Measurements from ENCODE around the gene ANKAR. TPM values are rescaled to one million over a fixed set of nuclear protein-coding genes. Genes with fewer than 3 reads are reported as not detected.
"Not testable (repeated sequence)": the region's sequence is repeated elsewhere in the genome, so short reads cannot be mapped to it uniquely, and the experiment has no call there.

Gene ANKAR, protein sequence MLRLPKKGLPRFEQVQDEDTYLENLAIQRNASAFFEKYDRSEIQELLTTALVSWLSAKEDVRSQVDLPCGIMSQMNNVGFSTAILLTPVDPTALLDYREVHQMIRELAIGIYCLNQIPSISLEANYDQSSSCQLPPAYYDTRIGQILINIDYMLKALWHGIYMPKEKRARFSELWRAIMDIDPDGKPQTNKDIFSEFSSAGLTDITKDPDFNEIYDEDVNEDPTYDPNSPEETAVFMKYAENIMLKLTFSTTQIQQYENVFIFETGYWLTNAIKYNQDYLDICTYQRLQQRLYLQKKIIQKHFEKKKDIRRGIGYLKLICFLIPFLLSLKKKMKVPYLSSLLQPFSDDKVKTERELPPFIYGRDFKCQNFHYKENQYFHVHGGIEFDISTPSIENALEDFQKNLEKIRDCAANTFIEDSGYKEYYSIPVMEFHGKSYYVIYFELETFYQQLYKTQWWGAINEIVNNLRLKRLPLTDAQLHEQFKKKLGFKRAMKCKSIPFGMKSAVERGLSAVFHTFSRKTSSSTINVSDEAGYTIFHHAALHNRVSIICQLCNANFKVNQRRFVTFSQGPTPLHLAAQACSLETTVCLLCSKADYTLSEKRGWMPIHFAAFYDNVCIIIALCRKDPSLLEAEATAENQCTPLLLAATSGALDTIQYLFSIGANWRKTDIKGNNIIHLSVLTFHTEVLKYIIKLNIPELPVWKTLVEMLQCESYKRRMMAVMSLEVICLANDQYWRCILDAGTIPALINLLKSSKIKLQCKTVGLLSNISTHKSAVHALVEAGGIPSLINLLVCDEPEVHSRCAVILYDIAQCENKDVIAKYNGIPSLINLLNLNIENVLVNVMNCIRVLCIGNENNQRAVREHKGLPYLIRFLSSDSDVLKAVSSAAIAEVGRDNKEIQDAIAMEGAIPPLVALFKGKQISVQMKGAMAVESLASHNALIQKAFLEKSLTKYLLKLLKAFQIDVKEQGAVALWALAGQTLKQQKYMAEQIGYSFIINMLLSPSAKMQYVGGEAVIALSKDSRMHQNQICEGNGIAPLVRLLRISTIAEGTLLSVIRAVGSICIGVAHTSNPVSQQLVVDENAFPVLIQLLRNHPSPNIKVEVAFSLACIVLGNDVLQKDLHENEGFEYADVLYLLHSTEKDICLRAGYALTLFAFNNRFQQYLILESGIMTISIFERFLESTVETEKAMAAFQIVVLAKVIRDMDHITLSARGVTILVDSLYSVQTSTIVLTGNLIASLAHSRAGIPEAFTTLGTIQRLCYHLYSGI (N-terminal part only)
- total RNA-seq (2014; rRNA removed; shearing (Covaris generic)), result 0.14 and 1.0 TPM in 2 replicates

- peak; percentile 53 for DNase-seq (ENCODE audit: low spot score)
These were observed at the start of gene ANKAR for GRCh38 chr2:189674374-189675112. TSS of gene ANKAR (plus strand) at chr2:189674670. CDS start at chr2:189676491, 1,821 bp downstream.

- DNase-seq (ENCODE audit: low spot score), result no peak
These were observed 48.8 kb upstream of the ANKAR start for GRCh38 chr2:189625636-189626035.

DNA sequence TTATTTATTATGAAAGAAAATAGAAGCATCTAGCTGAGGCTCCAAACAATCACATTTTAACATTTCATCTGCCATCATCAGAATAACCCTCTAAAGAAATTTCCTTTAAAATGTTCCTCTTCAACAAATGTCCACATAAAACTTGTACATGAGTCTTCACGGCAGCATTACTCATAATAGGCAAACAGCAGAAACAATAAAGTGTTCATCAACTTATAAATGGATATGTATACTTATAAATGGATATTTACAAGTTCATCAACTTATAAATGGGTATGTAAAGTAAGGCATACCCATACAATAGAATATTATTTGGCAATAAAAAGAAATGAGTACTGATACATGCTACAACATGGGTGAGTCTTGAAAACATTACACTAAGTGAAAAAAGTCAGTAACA is 46.7 kb upstream of the ANKAR start:
- DNase-seq (ENCODE audit: low spot score), result no peak

DNA sequence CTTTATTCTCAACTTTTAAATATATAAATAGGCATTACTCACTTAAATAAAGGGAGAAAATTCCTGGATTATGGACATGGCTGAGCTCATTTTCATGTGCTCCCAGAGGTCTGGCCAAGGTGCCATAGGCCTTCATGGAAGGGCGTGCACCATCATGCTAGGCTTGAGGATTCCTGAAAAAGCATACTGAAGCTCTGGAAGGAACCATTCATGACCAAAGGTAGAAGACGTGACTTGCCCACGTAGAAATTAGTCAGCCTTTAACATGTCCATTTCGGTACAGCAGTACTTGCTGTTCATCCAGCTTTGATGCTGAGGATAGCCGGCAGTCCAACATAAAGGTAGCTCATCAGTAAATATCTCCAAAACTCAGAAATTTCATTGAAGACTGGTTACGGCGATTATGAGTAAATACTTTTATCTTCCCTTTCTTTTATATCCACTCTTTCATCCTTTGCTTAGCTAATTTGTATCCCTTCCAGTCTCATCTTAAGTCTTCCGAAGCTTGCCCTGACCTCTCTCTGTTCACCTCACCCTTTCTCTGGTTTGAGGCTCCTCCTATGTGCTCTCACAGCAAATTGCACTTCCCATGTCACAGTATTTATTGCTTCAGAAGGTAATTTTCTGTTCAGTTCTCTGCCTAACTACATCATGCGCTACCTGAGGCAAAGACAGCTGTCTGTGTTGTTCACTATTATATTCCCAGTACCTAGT is 45.5 kb upstream of the ANKAR start:
- no peak for DNase-seq (ENCODE audit: low spot score)

DNA sequence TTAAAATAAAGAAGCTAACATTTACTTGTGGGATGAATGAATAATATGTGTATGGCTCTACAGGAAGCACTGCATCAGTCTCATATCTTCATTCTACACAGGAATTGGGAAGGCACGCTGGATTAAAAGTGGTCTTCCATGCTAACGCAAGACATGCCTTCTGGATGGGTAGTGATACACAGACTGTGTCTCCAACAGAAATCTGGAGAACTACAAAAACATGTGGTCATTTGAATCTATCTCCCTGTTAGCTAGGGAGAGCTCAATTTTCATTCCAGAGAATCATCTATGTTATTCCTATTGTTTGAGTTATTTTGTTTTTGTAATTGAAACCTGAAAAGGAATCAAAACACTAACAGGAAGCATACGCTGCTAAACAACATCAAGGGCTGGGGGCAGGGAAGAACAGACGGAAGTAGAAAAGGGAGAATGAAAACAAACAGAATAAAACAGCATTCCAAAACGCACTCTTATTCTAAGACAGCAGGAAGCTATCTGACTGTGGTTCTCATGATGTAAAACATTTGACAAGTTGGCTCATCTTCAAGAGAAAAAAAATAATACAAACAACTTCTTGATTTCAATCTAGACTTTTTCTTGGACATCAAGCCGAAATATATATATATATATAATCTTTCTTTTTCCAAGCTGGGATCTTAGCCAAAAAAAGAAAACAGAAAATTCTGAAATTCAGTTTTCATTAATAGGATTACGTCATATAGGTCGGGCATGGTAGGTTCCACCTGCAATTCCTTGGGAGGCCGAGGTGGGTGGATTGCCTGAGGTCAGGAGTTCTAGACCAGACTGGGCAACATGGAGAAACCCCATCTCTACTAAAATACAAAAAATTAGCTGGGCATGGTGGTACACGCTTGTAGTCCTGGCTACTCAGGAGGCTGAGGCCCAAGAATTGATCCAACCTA is 44.7 kb upstream of the ANKAR start:
- no peak for DNase-seq (ENCODE audit: low spot score)

GRCh38 chr2:189631849-189632248 is 42.6 kb upstream of the ANKAR start:
- DNase-seq (ENCODE audit: low spot score), result no peak

GRCh38 chr2:189633392-189633811 is 41.1 kb upstream of the ANKAR start:
- no peak for DNase-seq (ENCODE audit: low spot score)

- DNase-seq (ENCODE audit: low spot score), result no peak
These were observed 39.1 kb upstream of the ANKAR start for GRCh38 chr2:189635353-189635752.

DNA sequence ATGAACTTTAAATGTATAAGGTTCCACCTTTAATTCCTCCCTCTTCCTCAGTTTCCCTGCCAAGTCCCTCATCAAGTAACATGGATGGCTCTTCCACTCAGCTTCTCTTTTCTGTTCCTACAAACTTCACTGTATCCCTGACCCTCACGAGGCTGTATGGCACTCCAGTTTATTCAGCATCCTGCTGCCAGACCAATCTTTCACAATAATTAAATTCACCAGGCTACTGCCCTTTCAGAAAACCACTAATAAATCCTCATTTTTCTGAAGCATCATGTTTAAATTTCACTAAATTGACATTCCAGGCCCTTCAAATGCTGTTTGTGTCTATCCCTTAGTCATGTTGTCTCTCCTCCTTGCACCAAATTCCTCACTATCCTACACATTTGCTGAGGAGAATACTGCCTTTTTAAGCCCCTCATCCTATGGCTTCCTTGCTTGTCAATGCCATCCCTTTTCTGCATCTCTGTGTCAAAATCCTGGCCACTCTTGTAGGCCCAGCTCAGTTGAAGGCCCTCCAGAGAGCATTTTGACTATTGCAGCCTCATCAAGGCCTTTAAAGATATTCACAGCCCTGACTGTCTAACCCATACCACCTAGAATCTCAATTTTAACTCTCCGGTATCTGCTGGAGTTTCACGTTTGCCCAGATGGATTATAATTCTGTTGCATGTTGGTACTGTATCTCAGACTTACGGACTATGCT is 36.0 kb upstream of the ANKAR start:
- DNase-seq (ENCODE audit: low spot score), result no peak

DNA sequence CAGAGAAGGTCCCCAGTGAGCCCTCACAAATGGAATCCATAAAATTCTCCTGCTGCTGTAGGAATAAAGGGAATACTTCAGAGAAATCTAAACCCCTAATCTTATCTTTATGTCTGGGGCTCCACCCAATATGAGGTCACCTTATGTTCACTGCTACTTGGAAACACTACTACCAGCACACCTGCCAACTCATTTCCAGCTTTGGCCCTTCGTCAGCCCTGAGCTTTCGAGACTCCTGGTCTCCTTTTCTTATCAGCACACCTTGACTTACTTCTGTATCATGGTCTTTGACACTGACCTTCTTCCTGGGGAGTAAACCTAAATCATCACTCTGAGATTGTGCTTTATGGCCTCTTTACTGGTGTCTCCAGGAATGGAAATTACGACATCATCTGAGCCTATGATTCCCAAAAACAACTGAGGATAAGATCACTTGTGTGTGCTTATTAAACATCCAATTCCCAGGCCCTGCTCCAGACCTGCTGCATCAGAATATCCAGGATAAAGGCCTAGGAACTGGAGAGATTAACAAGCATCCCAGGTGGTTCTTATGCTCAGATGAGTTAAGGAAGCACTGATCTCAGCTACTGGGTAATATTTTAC is 35.4 kb upstream of the ANKAR start:
- no peak for DNase-seq (ENCODE audit: low spot score)

DNA sequence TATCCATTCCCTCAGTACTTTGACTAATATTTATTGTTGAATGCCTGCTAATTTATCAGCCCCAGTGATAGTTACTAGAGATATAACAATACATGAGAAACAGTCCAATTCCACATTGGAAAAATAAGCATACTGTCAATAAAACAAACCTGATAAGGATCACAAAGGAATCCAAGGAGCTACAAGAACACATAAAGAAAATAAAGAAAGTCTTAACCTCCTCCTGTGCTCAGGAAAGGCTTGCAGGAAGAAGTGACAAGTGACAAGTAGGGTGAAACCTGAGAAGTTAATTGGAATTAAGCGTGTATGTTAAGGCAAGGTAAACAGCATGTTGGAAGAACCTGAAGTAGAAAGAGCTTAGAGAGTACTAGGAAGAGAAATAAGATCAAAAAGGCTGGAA is 33.5 kb upstream of the ANKAR start:
- no peak for DNase-seq (ENCODE audit: low spot score)

DNA sequence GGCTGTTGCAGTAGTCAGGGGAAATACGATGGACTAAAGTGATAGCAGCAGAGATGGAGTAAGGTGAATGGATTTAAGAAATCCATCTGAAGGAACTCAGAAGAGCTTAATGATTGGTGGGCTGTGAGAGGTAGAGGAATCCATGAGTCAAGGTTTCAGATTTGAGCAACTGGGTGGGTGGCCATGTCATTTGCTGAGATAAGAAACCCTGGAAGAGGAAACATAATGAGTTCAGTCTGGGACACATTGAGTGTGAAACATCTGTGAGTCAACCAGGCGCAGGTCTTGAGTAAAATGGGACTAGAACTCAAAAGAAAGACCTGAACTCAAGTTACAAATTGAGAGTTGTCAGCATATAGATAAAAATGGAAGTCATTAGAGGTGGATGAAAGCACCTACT is 32.9 kb upstream of the ANKAR start:
- no peak for DNase-seq (ENCODE audit: low spot score)

DNA sequence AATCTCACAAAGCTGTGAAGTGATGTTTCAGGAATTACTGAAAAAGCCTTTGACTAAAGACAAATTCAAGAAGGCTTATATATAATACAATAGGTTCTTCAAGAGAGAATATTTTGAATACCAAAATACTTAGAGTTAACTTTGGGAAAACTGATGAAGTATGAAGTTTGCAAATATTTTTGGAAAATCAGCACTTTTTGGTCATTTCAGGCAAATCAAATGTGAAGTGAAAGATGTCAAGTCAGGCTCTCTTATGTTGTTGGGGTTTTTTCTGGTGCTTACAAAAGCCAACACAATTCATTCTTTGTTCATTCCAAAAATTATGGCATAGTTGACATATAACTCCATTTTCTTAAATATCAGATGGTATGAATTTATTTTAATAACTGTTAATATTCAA is 27.9 kb upstream of the ANKAR start:
- DNase-seq (ENCODE audit: low spot score), result no peak

- DNase-seq (ENCODE audit: low spot score), result no peak
These were observed 25.5 kb upstream of the ANKAR start for GRCh38 chr2:189648846-189649509.

DNA sequence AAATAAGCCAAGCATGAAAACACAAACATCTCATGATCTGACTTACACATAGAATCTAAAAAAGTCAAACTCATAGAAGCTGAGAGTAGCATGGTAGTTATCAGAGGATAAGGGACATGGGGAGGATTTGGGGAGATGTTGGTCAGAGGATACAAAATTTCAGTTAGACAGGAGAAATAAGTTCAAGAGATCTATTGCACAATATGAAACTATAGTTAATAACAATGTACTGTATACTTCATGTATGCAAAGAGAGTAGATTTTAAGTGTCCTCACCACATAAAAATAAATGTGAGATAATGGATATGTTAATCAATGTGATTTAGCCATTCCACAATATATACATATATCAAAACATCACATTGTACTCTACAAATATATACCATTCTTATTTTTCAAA is 23.2 kb upstream of the ANKAR start:
- DNase-seq (ENCODE audit: low spot score), result no peak

GRCh38 chr2:189653464-189653863 is 21.0 kb upstream of the ANKAR start:
- DNase-seq (ENCODE audit: low spot score), result not testable (repeated sequence)

GRCh38 chr2:189654641-189655040 is 19.8 kb upstream of the ANKAR start:
- DNase-seq (ENCODE audit: low spot score), result no peak

DNA sequence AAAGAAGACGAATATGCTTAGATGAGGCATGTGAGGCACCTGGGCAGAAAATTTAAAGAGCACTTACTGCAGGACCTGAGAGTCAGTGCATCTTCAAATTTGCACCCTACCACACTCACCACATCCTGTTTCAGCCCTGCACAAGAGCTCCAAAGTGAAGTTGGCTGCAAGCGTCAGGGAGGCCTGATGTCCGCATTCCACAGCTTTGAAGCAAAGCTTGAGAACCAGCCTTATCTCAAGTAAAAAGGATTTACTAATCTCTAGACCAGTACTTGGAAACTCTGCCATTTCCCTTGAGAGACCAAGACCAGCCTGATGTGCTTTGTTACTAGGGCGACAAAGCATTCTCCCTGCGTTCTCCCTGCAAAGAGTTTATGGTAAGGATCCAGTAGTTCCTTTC is 16.6 kb upstream of the ANKAR start:
- DNase-seq (ENCODE audit: low spot score), result no peak
